HTR-8/SVneo (cell line): ENCODE measurements around the gene RBM27.
"Not testable (repeated sequence)": the region's sequence is repeated elsewhere in the genome, so short reads cannot be mapped to it uniquely, and the experiment has no call there.

Experiments used
- DNase-seq: peaks from one replicate; pipeline ENCODE4 v3.0.0; 2011; ENCODE audit warnings: low spot score, mixed read lengths; ENCODE audit not compliant: insufficient read length
- FAIRE-seq: peaks from 2 replicates; lab custom pipeline; 2011; peaks lifted over from hg19 to GRCh38; lab: Jason Lieb, UNC

RBM27 gene

GRCh38 chr5:146203872-146204192 is 427 bp downstream of the RBM27 start:
- DNase-seq (no peak), FAIRE-seq (no peak)

- FAIRE-seq = no peak
- DNase-seq = no peak
These were observed 2.2 kb downstream of the RBM27 start for GRCh38 chr5:146205499-146206202.

- FAIRE-seq (no peak), DNase-seq (no peak)
These were observed 2.9 kb downstream of the RBM27 start for GRCh38 chr5:146206257-146206656.

DNA sequence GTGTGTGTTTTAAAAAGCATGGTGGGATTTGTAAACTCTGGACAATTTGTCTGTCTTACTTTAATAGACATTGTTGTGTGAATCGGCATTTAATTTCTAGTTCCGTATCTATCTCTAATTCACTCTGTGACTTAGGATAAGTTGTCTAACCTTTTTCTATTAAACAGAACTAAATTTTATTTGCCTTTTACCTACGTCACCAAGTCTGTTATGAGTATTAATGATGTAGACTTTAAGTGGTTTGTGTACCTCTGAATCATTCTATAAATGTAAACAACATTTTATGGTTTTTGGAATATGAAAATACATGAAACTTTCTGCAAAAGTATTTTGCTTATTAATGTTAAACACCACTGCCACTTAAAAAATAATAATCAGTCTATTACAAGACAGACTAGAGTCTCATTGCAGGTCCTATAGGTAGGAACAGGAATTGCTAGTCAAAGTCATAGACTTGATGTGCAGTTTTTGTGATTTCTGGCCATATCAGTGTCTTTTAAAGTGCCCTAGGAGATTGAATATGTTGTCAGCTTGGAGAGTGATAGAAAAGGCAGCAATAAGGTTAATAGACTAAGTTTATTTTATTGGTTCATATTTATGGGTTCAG is 5.6 kb downstream of the RBM27 start:
- FAIRE-seq (no peak), DNase-seq (no peak)

DNA sequence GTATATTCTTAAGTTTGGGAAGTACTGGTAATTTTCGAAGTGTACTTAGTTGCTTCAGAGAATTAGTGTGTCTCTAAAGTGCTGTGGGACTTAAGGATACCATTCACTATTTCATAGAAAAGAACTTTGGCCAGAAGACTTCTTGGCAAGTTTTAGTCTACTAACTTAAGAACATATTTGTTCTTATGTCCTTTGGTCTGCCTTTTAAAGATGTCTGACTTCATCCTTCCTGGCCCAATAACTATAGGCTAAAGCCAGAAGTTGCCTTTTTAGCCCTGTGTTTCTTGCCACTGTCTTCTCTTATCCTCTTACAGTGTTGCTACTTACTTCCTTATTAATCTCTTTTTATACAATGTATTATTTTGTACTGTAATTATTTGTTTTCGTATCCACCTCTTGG is 6.3 kb downstream of the RBM27 start:
- FAIRE-seq (no peak), DNase-seq (no peak)

GRCh38 chr5:146210810-146211209 is 7.4 kb downstream of the RBM27 start:
- FAIRE-seq, DNase-seq: not testable (repeated sequence)

- no peak for DNase-seq
- no peak for FAIRE-seq
These were observed 9.9 kb downstream of the RBM27 start for GRCh38 chr5:146213210-146213826.

DNA sequence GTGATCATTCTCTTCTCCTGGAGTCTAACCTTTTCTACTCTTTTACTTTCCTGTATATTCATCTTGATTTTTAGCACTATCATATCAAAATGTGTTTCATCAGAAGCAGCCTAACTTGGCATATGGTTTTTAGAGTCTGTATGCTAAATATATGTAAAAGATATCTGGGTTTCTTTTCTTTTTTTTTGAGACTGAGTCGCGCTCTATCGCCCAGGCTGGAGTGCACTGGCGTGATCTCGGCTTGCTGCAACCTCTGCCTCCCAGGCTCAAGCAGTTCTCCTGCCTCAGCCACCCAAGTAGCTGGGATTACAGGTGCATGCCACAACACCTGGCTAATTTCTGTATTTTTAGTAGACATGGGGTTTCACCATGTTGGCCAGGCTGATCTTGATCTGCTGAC is 11.5 kb downstream of the RBM27 start:
- not testable (repeated sequence) for FAIRE-seq, DNase-seq

- DNase-seq = no peak
- no peak for FAIRE-seq
These were observed 14.8 kb downstream of the RBM27 start for GRCh38 chr5:146218168-146218567.

DNA sequence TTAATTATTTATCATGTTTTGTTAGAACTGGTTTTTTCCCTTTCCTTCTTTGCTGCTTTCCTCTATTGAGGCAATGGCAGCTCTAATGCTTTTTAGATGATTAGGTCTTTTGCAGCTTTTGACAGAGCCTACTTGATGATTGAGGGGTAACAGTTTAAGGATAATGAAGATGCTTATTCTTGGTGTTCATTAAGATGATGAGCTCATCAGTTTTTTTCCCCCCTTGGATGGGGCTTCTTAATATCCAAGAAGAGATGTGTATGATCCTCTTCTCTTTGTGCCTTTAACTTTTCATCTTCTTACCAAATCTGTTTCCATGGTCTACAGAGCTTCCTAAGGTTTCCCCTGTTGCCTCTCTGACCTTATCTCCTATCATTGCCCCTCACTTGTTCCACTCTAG is 15.8 kb downstream of the RBM27 start:
- DNase-seq (no peak), FAIRE-seq (no peak)

DNA sequence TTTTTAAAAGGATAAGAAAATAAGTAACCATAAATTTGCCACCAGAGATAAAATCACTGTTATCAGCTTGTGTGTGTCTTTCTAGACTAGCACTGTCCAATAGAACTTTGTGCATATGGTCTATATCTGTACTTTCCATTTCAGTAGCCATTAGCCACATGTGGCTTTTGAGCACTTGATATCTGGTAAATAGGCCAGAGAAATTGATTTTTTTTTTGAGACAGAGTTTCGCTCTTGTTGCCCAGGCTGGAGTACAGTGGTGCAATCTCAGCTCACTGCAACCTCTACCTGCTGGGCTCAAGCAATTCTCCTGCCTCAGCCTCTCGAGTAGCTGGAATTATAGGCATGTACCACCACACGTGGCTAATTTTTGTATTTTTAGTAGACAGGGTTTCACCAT is 17.8 kb downstream of the RBM27 start:
- FAIRE-seq = no peak
- DNase-seq = no peak

GRCh38 chr5:146222005-146222404 is 18.6 kb downstream of the RBM27 start:
- DNase-seq (no peak), FAIRE-seq (no peak)

DNA sequence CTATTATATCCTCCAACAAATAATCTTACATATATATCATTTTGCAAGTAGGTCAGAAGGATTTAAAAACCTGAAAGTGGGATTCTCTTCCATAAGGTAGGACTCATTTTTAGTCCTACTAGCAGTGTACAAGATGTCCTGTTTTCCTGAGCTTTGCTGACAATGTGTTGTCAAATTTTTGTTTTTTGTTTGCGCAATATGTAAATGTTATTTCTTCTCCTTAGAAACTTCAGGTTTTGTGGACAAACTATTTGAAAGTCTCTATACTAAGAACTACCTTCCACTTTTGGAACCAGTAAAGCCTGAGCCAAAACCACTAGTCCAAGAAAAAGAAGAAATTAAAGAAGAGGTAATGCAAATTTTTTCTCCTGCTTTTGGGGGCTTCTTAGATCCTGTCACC is 19.8 kb downstream of the RBM27 start:
- DNase-seq (no peak), FAIRE-seq (no peak)

- no peak for DNase-seq
- FAIRE-seq = no peak
These were observed 25.8 kb downstream of the RBM27 start for GRCh38 chr5:146229222-146229621.

DNA sequence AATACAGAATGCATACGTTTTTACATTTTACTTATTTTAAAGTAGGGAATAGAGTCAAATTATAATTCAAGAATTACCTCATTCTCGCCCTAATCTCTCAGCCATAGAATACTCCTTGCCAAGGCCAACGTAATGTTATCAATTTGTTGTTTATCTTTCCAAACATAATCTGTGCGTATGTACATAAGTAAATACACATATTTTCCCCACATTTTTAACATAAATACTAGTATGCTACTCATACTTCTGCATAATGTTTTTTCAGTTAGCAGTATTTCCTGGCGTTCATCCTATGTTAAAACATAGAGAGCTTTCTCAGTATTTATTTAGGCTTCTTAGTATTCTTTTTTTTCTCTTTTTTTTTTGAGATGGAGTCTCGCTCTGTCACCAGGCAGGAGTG is 28.8 kb downstream of the RBM27 start:
- FAIRE-seq (no peak), DNase-seq (no peak)

GRCh38 chr5:146233441-146233840 is 30.0 kb downstream of the RBM27 start:
- DNase-seq (no peak), FAIRE-seq (no peak)

- DNase-seq = no peak
- FAIRE-seq = no peak
These were observed 35.6 kb downstream of the RBM27 start for GRCh38 chr5:146238973-146239372.

DNA sequence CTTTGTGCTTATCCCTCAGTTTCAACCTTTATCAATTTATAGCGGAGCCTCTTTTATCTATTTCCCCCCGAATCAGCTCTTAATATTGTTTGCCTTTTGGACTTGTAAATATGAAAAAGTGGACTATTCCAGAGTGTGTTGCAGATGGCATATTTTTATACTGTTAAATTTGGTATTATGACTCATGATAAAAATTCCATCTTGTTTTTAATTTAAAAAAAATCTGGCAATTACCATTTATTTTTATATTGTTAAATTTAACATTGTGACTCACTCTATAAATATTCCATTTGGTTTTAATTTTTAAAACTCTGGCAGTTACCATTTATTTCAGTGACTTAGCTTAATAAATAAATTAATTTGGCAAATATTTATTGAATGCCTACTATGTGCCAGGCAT is 37.5 kb downstream of the RBM27 start:
- FAIRE-seq (no peak), DNase-seq (no peak)

DNA sequence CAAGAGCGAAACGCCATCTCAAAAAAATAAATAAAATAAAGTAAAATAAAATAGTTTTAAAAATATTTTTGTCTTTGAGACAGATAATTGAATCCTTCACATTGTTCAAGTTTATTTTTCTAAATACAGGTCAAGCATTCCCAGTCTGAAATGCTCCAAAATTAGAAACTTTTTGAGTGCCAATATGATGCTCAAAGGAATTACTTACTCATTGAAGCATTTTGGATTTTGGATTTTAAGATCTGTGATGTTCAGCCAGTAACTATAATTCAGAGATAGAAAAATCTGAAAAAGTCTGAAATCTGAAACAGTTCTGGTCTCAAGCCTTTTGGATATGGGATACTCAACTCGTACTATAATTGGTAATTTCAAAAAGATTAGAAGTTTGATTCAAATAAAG is 39.8 kb downstream of the RBM27 start:
- no peak for FAIRE-seq
- DNase-seq = no peak

DNA sequence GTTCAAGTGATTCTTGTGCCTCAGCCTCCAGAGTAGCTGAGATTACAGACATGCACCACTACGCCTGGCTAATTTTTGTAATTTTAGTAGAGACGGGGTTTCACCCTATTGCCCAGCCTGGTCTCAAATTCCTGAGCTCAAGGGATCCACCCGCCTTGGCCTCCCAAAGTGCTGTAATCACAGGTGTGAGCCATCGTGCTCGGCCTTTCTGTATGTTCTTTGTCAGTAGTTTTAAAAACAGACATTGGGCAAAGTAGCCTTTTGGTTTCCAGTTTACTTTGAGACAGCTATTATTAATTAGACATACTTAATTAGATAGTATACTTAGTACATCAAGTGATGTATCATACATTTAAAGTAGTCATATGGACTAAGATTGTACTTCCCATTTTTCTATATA is 45.2 kb downstream of the RBM27 start:
- FAIRE-seq (no peak), DNase-seq (no peak)

- DNase-seq (no peak), FAIRE-seq (no peak)
These were observed 46.4 kb downstream of the RBM27 start for GRCh38 chr5:146249801-146250200.
